Right lobe of liver (tissue), 6 donors: ENCODE results near the gene MAPT. TPM values are rescaled to one million over a fixed set of nuclear protein-coding genes. Genes with fewer than 3 reads are reported as not detected.

Source experiments
- ATAC-seq, 4 donors: fragments of 200-7000 bp; cut with Tn5 transposase; one replicate each; pipeline ENCODE4 v1.9.1; 2020; ENCODE audit warnings: mild to moderate bottlenecking in 4 of 4, moderate library complexity in 4 of 4
- DNase-seq, 3 donors: peaks; one replicate each; pipeline ENCODE4 v3.0.0-alpha.2; 2020
- H3K27ac ChIP-seq, 3 donors: fragments of 200-600 bp; one replicate each; pipeline ENCODE4 v1.8.0; 2022
- H3K27me3 ChIP-seq, 2 donors: fragments of 200-600 bp; one replicate each; pipeline ENCODE4 v1.8.0; 2022
- H3K36me3 ChIP-seq, 4 donors: fragments of 200-600 bp; sonication (generic) in 1 of 4; one replicate each; pipeline versions ENCODE4 v1.5.1 to v1.8.0; 2017 to 2022; ENCODE audit warnings: control low read depth in 1 of 4
- H3K4me1 ChIP-seq, 4 donors: fragments of 200-600 bp; sonication (generic) in 1 of 4; one replicate each; pipeline versions ENCODE4 v1.5.1 to v1.8.0; 2017 to 2022; ENCODE audit warnings: control low read depth in 1 of 4
- H3K4me3 ChIP-seq, 3 donors: fragments of 200-600 bp; one replicate each; pipeline ENCODE4 v1.8.0; 2022
- H3K9me3 ChIP-seq, 4 donors: fragments of 200-600 bp; sonication (generic) in 1 of 4; one replicate each; pipeline versions ENCODE4 v1.5.1 to v1.8.0; 2017 to 2022; ENCODE audit warnings: control low read depth in 1 of 4
- CTCF ChIP-seq, 4 donors: fragments of 200-600 bp in 3 of 4; fragments of 450-650 bp in 1 of 4; IDR thresholded peaks; one replicate each; pipeline versions ENCODE4 v1.5.1 to v1.8.0; 2016 to 2022; ENCODE audit warnings: antibody characterized with exemption in 4 of 4, mild to moderate bottlenecking in 2 of 4
- POLR2A ChIP-seq: fragments of 450-650 bp; IDR thresholded peaks from one replicate; pipeline ENCODE4 v1.6.1; 2017; ENCODE audit warnings: antibody characterized with exemption, mild to moderate bottlenecking
- WGBS: methylation state at CpG from one replicate; pipeline ENCODE4 v1.1.6; 2018; ENCODE audit warnings: low coverage, low lambda C conversion rate; ENCODE audit not compliant: insufficient coverage; ENCODE audit errors: missing lambda C conversion rate; 5-methylcytosine and 5-hydroxymethylcytosine counted together
- intact Hi-C, 2 donors: fragments of 100-400 bp; cut with DNase I; formaldehyde crosslinking; loops; one replicate each; pipeline versions ENCODE4 v1.11.2 to v1.14.1; 2022
- total RNA-seq, 6 experiments: library from RNA; depleted of rRNA in 2 of 6; stranded (reverse); fragments of >200 nt in 2 of 6; fragmentation: NEBNext Ultra II Directional in 3 of 6; extraction: Animal tissue kit (Norgen Biotek cat#: 25700) in 3 of 6; gene quantifications; one replicate each; pipeline versions ENCODE4 v1.1.0 to v1.2.4, GENCODE V29; 2016 to 2023
- donor health status: DM: no; HTN: yes; CAD: no.
- donor health status: DM: no; HTN: no; CAD: no.
- donor health status: DM: no; HTN: no; CAD: no.
- donor health status: DM: no; HTN: yes; CAD: no.
- donor health status: DM: no; HTN: yes; CAD: no.

The MAPT gene
- total RNA-seq, 6 experiments from 2014 or later = 0.39 to 4.9 (median 0.59) TPM

GRCh38 chr17:45906927-45907622 is 12.7 kb downstream of the MAPT start:
- ATAC-seq (no peak), DNase-seq (no peak)
- Histone ChIP-seq H3K36me3 (no peaks in the 10 kb centered on the region), H3K9me3 (no peaks in the 10 kb centered on the region), H3K27me3 (no peaks in the 10 kb centered on the region), H3K27ac (no peak overlapping the region), H3K4me1 (peaks cover 0 to 10% (median 2%) of the 10 kb centered on the region in 4 donors), H3K4me3 (no peak overlapping the region)
- 46% methylated on average over 9 of the region's 15 CpGs for WGBS
- intact Hi-C loops = no loop called here
- no peak for TF ChIP-seq POLR2A
- no peak for TF ChIP-seq CTCF (IDR thresholded peaks at IDR 0.05)

- no peak for DNase-seq
- Histone ChIP-seq H3K36me3 (no peaks in the 10 kb centered on the region), H3K4me3 (no peak overlapping the region), H3K27ac (no peak overlapping the region), H3K9me3 (no peaks in the 10 kb centered on the region), H3K27me3 (no peaks in the 10 kb centered on the region), H3K4me1 (peaks cover 0 to 8% (median 3%) of the 10 kb centered on the region in 4 donors)
- 79% methylated on average over 7 of the region's 11 CpGs for WGBS
- no peak for ATAC-seq
- intact Hi-C loops = no loop called here
- no peak for TF ChIP-seq CTCF (IDR thresholded peaks at IDR 0.05)
- TF ChIP-seq POLR2A = no peak
Measured at GRCh38 chr17:45907750-45908395, 13.5 kb downstream of the MAPT start.

- Histone ChIP-seq H3K27me3 (no peaks in the 10 kb centered on the region), H3K36me3 (no peaks in the 10 kb centered on the region), H3K4me3 (no peak overlapping the region), H3K9me3 (no peaks in the 10 kb centered on the region), H3K4me1 (peaks cover 0 to 4% (median under 1%) of the 10 kb centered on the region in 4 donors), H3K27ac (no peak overlapping the region)
- TF ChIP-seq POLR2A = no peak
- no peak for TF ChIP-seq CTCF (IDR thresholded peaks at IDR 0.05)
- no peak for ATAC-seq
- no peak for DNase-seq
- intact Hi-C loops = no loop called here
- WGBS = 54% methylated on average over 3 of the region's 3 CpGs
Measured at GRCh38 chr17:45908460-45908859, 14.1 kb downstream of the MAPT start.

- Histone ChIP-seq H3K4me1 (peaks cover 0 to 3% (median 0%) of the 10 kb centered on the region in 4 donors), H3K27ac (no peak overlapping the region), H3K9me3 (no peaks in the 10 kb centered on the region), H3K36me3 (no peaks in the 10 kb centered on the region), H3K27me3 (no peaks in the 10 kb centered on the region), H3K4me3 (no peak overlapping the region)
- ATAC-seq (peak in 1 of 4 donors; percentile 19), DNase-seq (no peak)
- WGBS = no CpG with 5 or more reads among the region's 8 CpGs
- TF ChIP-seq CTCF (IDR thresholded peaks at IDR 0.05) (no peak), POLR2A (no peak)
- intact Hi-C loops = no loop called here
Measured at GRCh38 chr17:45908935-45909334, 14.6 kb downstream of the MAPT start.
